Measurements from ENCODE around the gene GDF7.

GDF7 gene

DNA sequence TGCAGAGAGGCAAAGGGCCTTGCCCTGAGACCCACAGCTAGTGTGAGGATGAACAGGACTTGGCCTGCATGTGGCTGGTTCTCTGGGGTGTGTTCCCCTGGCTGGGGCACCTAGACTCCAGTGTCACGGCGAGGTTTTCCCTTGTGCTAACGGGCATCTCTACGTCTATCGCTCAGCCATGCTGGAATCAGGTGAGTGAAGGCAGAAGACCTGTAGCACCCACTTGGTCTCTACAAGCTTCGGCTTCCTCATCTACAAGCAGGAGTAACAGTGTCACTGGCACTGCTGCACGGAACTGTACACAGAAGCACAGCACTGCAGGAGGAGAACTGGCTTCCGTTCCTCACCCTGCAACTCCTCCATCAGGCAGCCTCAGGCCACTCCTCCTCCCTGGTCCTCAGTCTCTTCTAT lies 46.7 kb upstream of the GDF7 start:
- ChIA-PET CTCF (no interaction called here), POLR2A (no interaction called here)
- DNase-seq (ENCODE audit: extremely low spot score), result no peak
- TF ChIP-seq, protein P1, sequence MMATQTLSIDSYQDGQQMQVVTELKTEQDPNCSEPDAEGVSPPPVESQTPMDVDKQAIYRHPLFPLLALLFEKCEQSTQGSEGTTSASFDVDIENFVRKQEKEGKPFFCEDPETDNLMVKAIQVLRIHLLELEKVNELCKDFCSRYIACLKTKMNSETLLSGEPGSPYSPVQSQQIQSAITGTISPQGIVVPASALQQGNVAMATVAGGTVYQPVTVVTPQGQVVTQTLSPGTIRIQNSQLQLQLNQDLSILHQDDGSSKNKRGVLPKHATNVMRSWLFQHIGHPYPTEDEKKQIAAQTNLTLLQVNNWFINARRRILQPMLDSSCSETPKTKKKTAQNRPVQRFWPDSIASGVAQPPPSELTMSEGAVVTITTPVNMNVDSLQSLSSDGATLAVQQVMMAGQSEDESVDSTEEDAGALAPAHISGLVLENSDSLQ (IDR thresholded peaks at IDR 0.05), result no peak
- no peak for TF ChIP-seq FOXA1 (IDR thresholded peaks at IDR 0.05)
- no peak for TF ChIP-seq ARNT (IDR thresholded peaks at IDR 0.05)

DNA sequence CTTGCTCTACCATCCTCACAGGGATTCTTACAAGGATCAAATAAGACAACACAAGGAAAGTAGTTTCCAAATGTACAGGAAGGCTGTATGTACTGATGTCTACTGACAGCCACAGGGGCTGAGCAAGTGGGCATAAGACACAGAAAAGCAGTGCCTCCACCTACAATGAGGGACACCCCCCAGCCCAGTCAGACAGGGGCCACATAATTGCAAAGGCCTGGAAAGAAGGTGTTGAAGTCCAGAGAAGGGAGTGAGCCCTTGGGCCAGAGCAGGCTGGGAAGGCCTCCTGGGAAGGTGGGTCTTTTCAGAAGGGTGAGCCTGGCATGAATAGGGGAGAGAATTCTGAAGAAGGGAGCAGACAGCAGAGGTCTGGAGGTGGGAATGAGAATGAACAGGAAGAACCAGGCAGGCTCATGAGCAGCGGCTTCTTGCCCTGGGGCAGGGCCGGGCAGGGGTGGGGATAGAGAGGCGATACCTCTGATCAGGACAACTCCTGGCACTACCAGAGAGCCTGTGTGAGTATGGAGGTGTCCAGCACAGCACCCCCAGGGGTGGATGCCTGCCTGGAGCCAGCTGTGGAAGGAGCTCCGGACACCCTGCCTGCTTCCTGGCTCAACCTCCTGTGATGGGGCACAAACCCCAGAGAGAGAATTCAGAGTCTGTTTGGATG lies 46.1 kb upstream of the GDF7 start:
- POLR2A ChIA-PET, result interaction anchor here (1.0 to 1.2 kb wide), 2 partner anchors 171 to 174 kb away, joined by 4 to 7 read pairs; partner anchors contain the start of gene RHOB
- no peak for TF ChIP-seq NFRKB (IDR thresholded peaks at IDR 0.05)
- TF ChIP-seq BHLHE40 (IDR thresholded peaks at IDR 0.05; ENCODE audit: borderline replicate concordance), result no peak
- TF ChIP-seq FOXA1 (IDR thresholded peaks at IDR 0.05), result no peak
- no peak for TF ChIP-seq ARNT (IDR thresholded peaks at IDR 0.05)
- TF ChIP-seq SUZ12 (IDR thresholded peaks at IDR 0.05), result no peak
- no peak for TF ChIP-seq FOXK2 (IDR thresholded peaks at IDR 0.05)
- TF ChIP-seq FOXM1 (IDR thresholded peaks at IDR 0.05; ENCODE audit: borderline replicate concordance), result no peak
- TF ChIP-seq, protein P1 (IDR thresholded peaks at IDR 0.05), result no peak
- TF ChIP-seq ZNF384 (IDR thresholded peaks at IDR 0.05), result no peak
- no peak for TF ChIP-seq L3MBTL2 (conservative IDR thresholded peaks at IDR 0.05)
- TF ChIP-seq HDGF (IDR thresholded peaks at IDR 0.05; ENCODE audit: borderline replicate concordance), result no peak
- TF ChIP-seq LEF1 (IDR thresholded peaks at IDR 0.05; ENCODE audit: borderline replicate concordance), result no peak
- no peak for TF ChIP-seq TARDBP (IDR thresholded peaks at IDR 0.05)
- TF ChIP-seq CTBP1 (IDR thresholded peaks at IDR 0.05; ENCODE audit: borderline replicate concordance), result no peak
- TF ChIP-seq SP1 (IDR thresholded peaks at IDR 0.05), result no peak
- no peak for TF ChIP-seq ELF4 (IDR thresholded peaks at IDR 0.05)
- DNase-seq (ENCODE audit: extremely low spot score), result no peak
- CTCF ChIA-PET, result no interaction called here

- CTCF ChIA-PET, result interaction anchor here (1.2 kb wide), 1 partner anchor 14 kb away, joined by 3 read pairs; no protein-coding TSS in a partner anchor
- no peak for TF ChIP-seq FOXM1 (IDR thresholded peaks at IDR 0.05; ENCODE audit: borderline replicate concordance)
- no peak for TF ChIP-seq SUZ12 (IDR thresholded peaks at IDR 0.05)
- no peak for TF ChIP-seq FOXK2 (IDR thresholded peaks at IDR 0.05)
- no peak for TF ChIP-seq HDGF (IDR thresholded peaks at IDR 0.05; ENCODE audit: borderline replicate concordance)
- TF ChIP-seq L3MBTL2 (conservative IDR thresholded peaks at IDR 0.05), result no peak
- no peak for TF ChIP-seq BHLHE40 (IDR thresholded peaks at IDR 0.05; ENCODE audit: borderline replicate concordance)
- TF ChIP-seq ZNF384 (IDR thresholded peaks at IDR 0.05), result no peak
- no peak for TF ChIP-seq CTBP1 (IDR thresholded peaks at IDR 0.05; ENCODE audit: borderline replicate concordance)
- no peak for TF ChIP-seq FOXA1 (IDR thresholded peaks at IDR 0.05)
- TF ChIP-seq LEF1 (IDR thresholded peaks at IDR 0.05; ENCODE audit: borderline replicate concordance), result no peak
- TF ChIP-seq ARNT (IDR thresholded peaks at IDR 0.05), result no peak
- TF ChIP-seq, protein P1 (IDR thresholded peaks at IDR 0.05), result no peak
- no peak for DNase-seq (ENCODE audit: extremely low spot score)
- POLR2A ChIA-PET, result interaction anchor here (1.0 to 1.2 kb wide), 3 partner anchors 172 to 175 kb away, joined by 3 to 7 read pairs (median 4); partner anchors contain the start of gene RHOB
Measured at GRCh38 chr2:20621366-20622295, 45.3 kb upstream of the GDF7 start.

- ChIA-PET POLR2A (interaction anchor here (1.1 kb wide), 1 partner anchor 174 kb away, joined by 3 read pairs; no protein-coding TSS in a partner anchor), CTCF (interaction anchor here (1.2 kb wide), 1 partner anchor 14 kb away, joined by 3 read pairs; no protein-coding TSS in a partner anchor)
- DNase-seq (ENCODE audit: extremely low spot score), result no peak
- TF ChIP-seq NFRKB (IDR thresholded peaks at IDR 0.05) (no peak), ZNF384 (IDR thresholded peaks at IDR 0.05) (no peak), FOXM1 (IDR thresholded peaks at IDR 0.05; ENCODE audit: borderline replicate concordance) (no peak), CTBP1 (IDR thresholded peaks at IDR 0.05; ENCODE audit: borderline replicate concordance) (no peak), TARDBP (IDR thresholded peaks at IDR 0.05) (no peak)
- TF ChIP-seq, protein P1 (IDR thresholded peaks at IDR 0.05), result no peak
Measured at GRCh38 chr2:20622296-20622686, 44.7 kb upstream of the GDF7 start.

DNA sequence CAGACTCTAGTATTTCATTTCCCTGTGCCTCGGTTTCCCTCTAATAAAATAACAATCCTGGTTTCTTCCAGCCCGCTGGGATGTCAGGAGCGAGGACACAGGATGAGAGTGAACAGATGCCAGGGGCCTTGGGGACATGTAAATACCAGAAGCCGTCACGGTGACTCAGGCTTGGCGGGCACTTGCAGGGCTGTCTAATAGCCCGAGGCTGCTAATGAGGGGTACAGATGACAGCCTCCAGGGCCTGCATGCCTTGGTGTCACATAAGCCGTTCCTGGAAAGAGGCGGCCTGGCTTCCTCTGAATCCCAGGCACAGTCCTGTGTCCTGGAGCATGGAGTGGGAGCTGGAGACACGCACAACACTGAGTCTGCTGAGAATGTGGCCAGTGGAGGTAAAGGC lies 44.2 kb upstream of the GDF7 start:
- TF ChIP-seq NFRKB (IDR thresholded peaks at IDR 0.05) (no peak), HDGF (IDR thresholded peaks at IDR 0.05; ENCODE audit: borderline replicate concordance) (no peak), L3MBTL2 (conservative IDR thresholded peaks at IDR 0.05) (no peak), TARDBP (IDR thresholded peaks at IDR 0.05) (no peak), ARNT (IDR thresholded peaks at IDR 0.05) (no peak), SP1 (IDR thresholded peaks at IDR 0.05) (no peak), ELF4 (IDR thresholded peaks at IDR 0.05) (no peak), BHLHE40 (IDR thresholded peaks at IDR 0.05; ENCODE audit: borderline replicate concordance) (no peak), FOXM1 (IDR thresholded peaks at IDR 0.05; ENCODE audit: borderline replicate concordance) (no peak), FOXK2 (IDR thresholded peaks at IDR 0.05) (no peak), ZNF384 (IDR thresholded peaks at IDR 0.05) (no peak), CTBP1 (IDR thresholded peaks at IDR 0.05; ENCODE audit: borderline replicate concordance) (no peak), FOXA1 (IDR thresholded peaks at IDR 0.05) (no peak), SUZ12 (IDR thresholded peaks at IDR 0.05) (no peak), LEF1 (IDR thresholded peaks at IDR 0.05; ENCODE audit: borderline replicate concordance) (no peak)
- TF ChIP-seq, protein P1 (IDR thresholded peaks at IDR 0.05), result no peak
- CTCF ChIA-PET, result no interaction called here
- POLR2A ChIA-PET, result interaction anchor here (1.1 kb wide), 1 partner anchor 174 kb away, joined by 3 read pairs; no protein-coding TSS in a partner anchor
- DNase-seq (ENCODE audit: extremely low spot score), result no peak
